H1 (cell line): Measurements from ENCODE around the gene UVRAG. TPM values are rescaled to one million over a fixed set of nuclear protein-coding genes. Genes with fewer than 3 reads are reported as not detected.

Experiments
- CTCF ChIA-PET: fragments of 300-600 bp; sonication (Branson Sonifier 250); formaldehyde crosslinking; loops from one replicate; lab custom pipeline; 2021; ENCODE audit not compliant: partially characterized antibody; lab: Charles Lee
- POLR2A ChIA-PET: fragments of 300-600 bp; sonication (Branson Sonifier 250); formaldehyde crosslinking; loops from one replicate; lab custom pipeline; 2021; ENCODE audit warnings: inconsistent platforms; ENCODE audit not compliant: partially characterized antibody; lab: Charles Lee
- DNase-seq, 2 experiments: peaks; one replicate each; pipeline versions ENCODE4 v3.0.0 to v3.0.0-alpha.2; 2010 to 2022; ENCODE audit warnings: low spot score in 2 of 2, low read depth in 1 of 2, mixed read lengths in 1 of 2
- FAIRE-seq: peaks from 2 replicates; lab custom pipeline; 2011; peaks lifted over from hg19 to GRCh38; lab: Jason Lieb, UNC
- H2AFZ ChIP-seq: 2 replicates; pipeline ENCODE4 v1.8.1; 2012; ENCODE audit warnings: low read length, inconsistent platforms
- H2AK5ac ChIP-seq: 2 replicates; pipeline ENCODE4 v1.6.1; 2013; ENCODE audit warnings: low read depth, low read length
- H2BK120ac ChIP-seq: replicated peaks from 2 replicates; pipeline ENCODE3; 2013; ENCODE audit warnings: low read depth, low read length, inconsistent platforms
- H2BK12ac ChIP-seq: 2 replicates; pipeline ENCODE4 v1.6.1; 2013; ENCODE audit warnings: low read depth, low read length
- H2BK15ac ChIP-seq: 2 replicates; pipeline ENCODE4 v1.6.1; 2013; ENCODE audit warnings: low read length
- H2BK20ac ChIP-seq: 2 replicates; pipeline ENCODE4 v1.6.1; 2013; ENCODE audit warnings: low read length
- H2BK5ac ChIP-seq: 2 replicates; pipeline ENCODE4 v1.6.1; 2013; ENCODE audit warnings: low read depth, low read length
- H3K14ac ChIP-seq: 2 replicates; pipeline ENCODE4 v1.6.1; 2013; ENCODE audit warnings: inconsistent platforms; ENCODE audit not compliant: insufficient read length
- H3K18ac ChIP-seq: 2 replicates; pipeline ENCODE4 v1.6.1; 2013; ENCODE audit warnings: low read length; ENCODE audit errors: extremely low read depth
- H3K23ac ChIP-seq: 2 replicates; pipeline ENCODE4 v1.6.1; 2013; ENCODE audit warnings: inconsistent platforms; ENCODE audit not compliant: insufficient read length
- H3K23me2 ChIP-seq: 2 replicates; pipeline ENCODE4 v1.6.1; 2013; ENCODE audit warnings: low read depth, low read length
- H3K27ac ChIP-seq: 2 replicates; pipeline ENCODE4 v1.6.1; 2011; ENCODE audit warnings: low read depth, low read length, inconsistent platforms
- H3K27me3 ChIP-seq, 4 experiments: replicated peaks in 1 of 4; 1 replicate in 1 of 4; 2 replicates in 3 of 4; pipeline versions ENCODE4 v1.6.1 to v1.8.1; 2011 to 2013; ENCODE audit warnings: low read length in 3 of 4, mild to moderate bottlenecking in 3 of 4, inconsistent platforms in 2 of 4, mixed read lengths in 2 of 4, moderate library complexity in 1 of 4; ENCODE audit not compliant: control insufficient read depth in 3 of 4, insufficient read depth in 3 of 4; ENCODE audit errors: extremely low read depth in 1 of 4
- H3K36me3 ChIP-seq, 4 experiments: 2 replicates each; pipeline versions ENCODE4 v1.6.1 to v1.8.1; 2011 to 2013; ENCODE audit warnings: mild to moderate bottlenecking in 4 of 4, low read length in 3 of 4, moderate library complexity in 2 of 4, control low read depth in 1 of 4, inconsistent platforms in 1 of 4; ENCODE audit not compliant: insufficient read depth in 4 of 4, control insufficient read depth in 2 of 4
- H3K4ac ChIP-seq: replicated peaks from 2 replicates; pipeline ENCODE3; 2013; ENCODE audit warnings: low read length, low read depth, mixed read lengths, inconsistent platforms; ENCODE audit not compliant: insufficient read length
- H3K4me1 ChIP-seq, 4 experiments: replicated peaks in 1 of 4; 1 replicate in 1 of 4; 2 replicates in 3 of 4; pipeline versions ENCODE4 v1.6.1 to v1.8.1; 2011 to 2013; ENCODE audit warnings: low read length in 3 of 4, inconsistent platforms in 2 of 4, mixed read lengths in 1 of 4; ENCODE audit not compliant: insufficient read depth in 4 of 4, control insufficient read depth in 3 of 4
- H3K4me2 ChIP-seq, 2 experiments: 2 replicates each; pipeline versions ENCODE4 v1.6.1 to v1.8.1; 2011 to 2013; ENCODE audit warnings: low read depth in 2 of 2, low read length in 2 of 2, control low read depth in 1 of 2, inconsistent platforms in 1 of 2, mild to moderate bottlenecking in 1 of 2; ENCODE audit not compliant: insufficient read depth in 1 of 2
- H3K4me3 ChIP-seq, 4 experiments: fragments of 200-600, 300-600 bp in 1 of 4; sonication (generic), shearing (Covaris generic), sonication (Bioruptor Twin) in 1 of 4; 2 replicates each; pipeline versions ENCODE4 v1.5.1 to v1.8.1; 2011 to 2016; ENCODE audit warnings: low read length in 4 of 4, low read depth in 3 of 4, control low read depth in 2 of 4, inconsistent platforms in 2 of 4, mild to moderate bottlenecking in 2 of 4, mixed read lengths in 1 of 4, moderate library complexity in 1 of 4; ENCODE audit not compliant: insufficient read depth in 2 of 4; ENCODE audit errors: extremely low read depth in 1 of 4
- H3K56ac ChIP-seq: replicated peaks from 2 replicates; pipeline ENCODE3; 2013; ENCODE audit warnings: low read depth, mild to moderate bottlenecking, mixed read lengths, low read length, inconsistent platforms; ENCODE audit not compliant: insufficient read length
- H3K79me1 ChIP-seq: 2 replicates; pipeline ENCODE4 v1.6.1; 2013; ENCODE audit warnings: low read depth, low read length, control low read depth
- H3K79me2 ChIP-seq, 2 experiments: 2 replicates each; pipeline versions ENCODE4 v1.6.1 to v1.8.1; 2012 to 2013; ENCODE audit warnings: low read length in 2 of 2, mild to moderate bottlenecking in 2 of 2, inconsistent platforms in 1 of 2; ENCODE audit not compliant: insufficient read depth in 2 of 2, control insufficient read depth in 1 of 2
- H3K9ac ChIP-seq, 4 experiments: replicated peaks in 1 of 4; 1 replicate in 1 of 4; 2 replicates in 3 of 4; pipeline versions ENCODE4 v1.6.1 to v1.8.1; 2011 to 2013; ENCODE audit warnings: low read depth in 3 of 4, low read length in 3 of 4, control low read depth in 2 of 4, mild to moderate bottlenecking in 2 of 4, moderate library complexity in 2 of 4, inconsistent platforms in 1 of 4; ENCODE audit errors: extremely low read depth in 1 of 4
- H3K9me3 ChIP-seq, 2 experiments: 2 replicates each; pipeline versions ENCODE4 v1.6.1 to v1.8.1; 2012 to 2013; ENCODE audit warnings: mild to moderate bottlenecking in 2 of 2, moderate library complexity in 2 of 2, control low read depth in 1 of 2, inconsistent platforms in 1 of 2, low read depth in 1 of 2, low read length in 1 of 2, mixed read lengths in 1 of 2; ENCODE audit not compliant: insufficient read depth in 2 of 2
- H4K20me1 ChIP-seq, 2 experiments: replicated peaks in 1 of 2; 2 replicates each; pipeline versions ENCODE3 to v1.8.1; 2011 to 2013; ENCODE audit warnings: inconsistent platforms in 2 of 2, low read length in 2 of 2, mild to moderate bottlenecking in 1 of 2; ENCODE audit not compliant: insufficient read depth in 2 of 2, control insufficient read depth in 1 of 2
- H4K5ac ChIP-seq: 2 replicates; pipeline ENCODE4 v1.6.1; 2013; ENCODE audit warnings: low read length, low read depth, mixed read lengths, inconsistent platforms; ENCODE audit not compliant: insufficient read length
- H4K8ac ChIP-seq: 2 replicates; pipeline ENCODE4 v1.8.0; 2013; ENCODE audit warnings: mild to moderate bottlenecking, moderate library complexity, low read length, inconsistent platforms; ENCODE audit not compliant: insufficient read depth; ENCODE audit errors: extremely low read depth
- H4K91ac ChIP-seq: replicated peaks from 2 replicates; pipeline ENCODE3; 2013; ENCODE audit warnings: low read length, mixed read lengths, inconsistent platforms; ENCODE audit not compliant: insufficient read length
- ATF2 ChIP-seq: IDR thresholded peaks from 2 replicates; pipeline ENCODE4 v1.6.1; 2012; ENCODE audit warnings: low read length, inconsistent platforms
- BACH1 ChIP-seq: IDR thresholded peaks from 2 replicates; pipeline ENCODE4 v1.6.1; 2012; ENCODE audit warnings: low read length, improper control_type of control experiment
- E2F6 ChIP-seq: IDR thresholded peaks from 2 replicates; pipeline ENCODE4 v1.6.1; 2012; ENCODE audit warnings: inconsistent platforms
- USF2 ChIP-seq: IDR thresholded peaks from 2 replicates; pipeline ENCODE4 v1.6.1; 2011; ENCODE audit warnings: low read length, improper control_type of control experiment
- YY1 ChIP-seq: IDR thresholded peaks from 2 replicates; pipeline ENCODE4 v1.6.1; 2011; ENCODE audit warnings: low read depth, mild to moderate bottlenecking, low read length
- WGBS, 2 experiments: shearing (Covaris generic) in 1 of 2; methylation state at CpG; one replicate each; pipeline versions ENCODE4 v1.1.6 to v1.1.7; 2013 to 2015; ENCODE audit warnings: low lambda C conversion rate in 2 of 2, mixed read lengths in 2 of 2, inconsistent platforms in 1 of 2, low coverage in 1 of 2, missing lambda C conversion rate in 1 of 2; ENCODE audit not compliant: insufficient replicate concordance in 2 of 2, insufficient coverage in 1 of 2, insufficient read length in 1 of 2; ENCODE audit errors: extremely low coverage in 1 of 2, missing lambda C conversion rate in 1 of 2; 5-methylcytosine and 5-hydroxymethylcytosine counted together
- polyA plus RNA-seq, 7 experiments: library from polyadenylated mRNA; depleted of rRNA in 3 of 7; stranded (reverse) in 5 of 7; unstranded in 2 of 7; fragments of >200 nt in 5 of 7; fragments of 200-250 nt in 2 of 7; gene quantifications; 1 replicate in 5 of 7; 2 replicates in 1 of 7; 4 replicates in 1 of 7; pipeline versions ENCODE4 v1.2.1 to v1.2.3, GENCODE V29; 2011 to 2013; ENCODE audit warnings: missing spikeins in 2 of 7, mixed read lengths in 2 of 7
- total RNA-seq: library from RNA; stranded (reverse); fragmentation: NEBNext Ultra II Directional; extraction: Animal tissue kit (Norgen Biotek cat#: 25700); gene quantifications from 2 replicates; pipeline ENCODE4 v1.2.1, GENCODE V29; 2021

UVRAG gene
- total and polyA plus RNA-seq, 2 of the 8 experiments (the other 6 are each of a cell fraction or from before 2014, with no cell fraction given): 5.5 to 14.7 TPM

- H3K23me2 ChIP-seq: no peaks in the 10 kb centered on the region
- H2BK5ac ChIP-seq: no peak overlapping the region
- H2AFZ ChIP-seq: no peak overlapping the region
- no peaks in the 10 kb centered on the region for H3K4me1 ChIP-seq
- no peak overlapping the region for H3K56ac ChIP-seq
- 85% methylated on average over 2 of the region's 3 CpGs; no CpG with 5 or more reads in 1 of the 2 experiments for WGBS, 2 experiments
- H3K36me3 ChIP-seq: no peaks in the 10 kb centered on the region
- no peak overlapping the region for H2BK20ac ChIP-seq
- H2AK5ac ChIP-seq: no peak overlapping the region
- no peak overlapping the region for H3K4me2 ChIP-seq
- no peak overlapping the region for H2BK15ac ChIP-seq
- H3K9ac ChIP-seq: no peak overlapping the region
- H3K79me2 ChIP-seq: no peaks in the 10 kb centered on the region
- TF ChIP-seq USF2 (no peak), E2F6 (no peak), YY1 (no peak), ATF2 (no peak), BACH1 (no peak)
- no peak overlapping the region for H4K91ac ChIP-seq
- no peak overlapping the region for H4K8ac ChIP-seq
- no peak overlapping the region for H3K4me3 ChIP-seq
- no peak overlapping the region for H3K18ac ChIP-seq
- H3K79me1 ChIP-seq: no peaks in the 10 kb centered on the region
- no peaks in the 10 kb centered on the region for H4K20me1 ChIP-seq
- no peak overlapping the region for H3K27ac ChIP-seq
- H3K27me3 ChIP-seq: no peaks in the 10 kb centered on the region
- no peak overlapping the region for H2BK120ac ChIP-seq
- no peak overlapping the region for H4K5ac ChIP-seq
- DNase-seq (no peak), FAIRE-seq (no peak)
- no peaks in the 10 kb centered on the region for H3K9me3 ChIP-seq
- no peak overlapping the region for H3K14ac ChIP-seq
- ChIA-PET POLR2A (no interaction called here), CTCF (interaction anchor here (0.6 to 3.0 kb wide), 3 partner anchors 14 to 24 kb away, joined by 3 to 21 read pairs (median 3); no protein-coding TSS in a partner anchor)
- H3K23ac ChIP-seq: no peak overlapping the region
- no peak overlapping the region for H3K4ac ChIP-seq
- H2BK12ac ChIP-seq: no peak overlapping the region
These were observed 319.2 kb downstream of the UVRAG start for GRCh38 chr11:76134239-76134638.
